Colonic mucosa (tissue), 4 donors: ENCODE data around the gene NAP1L1. TPM values are rescaled to one million over a fixed set of nuclear protein-coding genes. Genes with fewer than 3 reads are reported as not detected.

Experiments used
- DNase-seq: peaks from one replicate; pipeline ENCODE4 v3.0.0-alpha.2; 2020
- H3K27ac ChIP-seq: fragments of 200-600 bp; one replicate; pipeline ENCODE4 v1.8.0; 2021
- H3K27me3 ChIP-seq: fragments of 200-600 bp; one replicate; pipeline ENCODE4 v1.8.0; 2021
- H3K36me3 ChIP-seq: fragments of 200-600 bp; one replicate; pipeline ENCODE4 v1.8.0; 2021
- H3K4me1 ChIP-seq: fragments of 200-600 bp; one replicate; pipeline ENCODE4 v1.8.0; 2021; ENCODE audit warnings: mild to moderate bottlenecking
- H3K4me3 ChIP-seq: fragments of 200-600 bp; one replicate; pipeline ENCODE4 v1.8.0; 2021
- H3K9ac ChIP-seq, 2 donors: one replicate each; pipeline ENCODE4 v1.7.0; 2013; ENCODE audit warnings: control low read depth in 2 of 2, low read depth in 2 of 2, low read length in 2 of 2
- H3K9me3 ChIP-seq: fragments of 200-600 bp; one replicate; pipeline ENCODE4 v1.8.0; 2021
- CTCF ChIP-seq: fragments of 200-600 bp; IDR thresholded peaks from one replicate; pipeline ENCODE4 v1.8.0; 2022; ENCODE audit warnings: antibody characterized with exemption, mild to moderate bottlenecking
- intact Hi-C: fragments of 100-400 bp; cut with DNase I; formaldehyde crosslinking; loops from one replicate; pipeline ENCODE4 v1.14.1; 2022
- total RNA-seq, 2 donors: library from RNA; stranded (reverse); fragmentation: NEBNext Ultra II Directional in 1 of 2; extraction: Animal tissue kit (Norgen Biotek cat#: 25700) in 1 of 2; gene quantifications; one replicate each; pipeline ENCODE4 v1.2.1, GENCODE V29; 2021
- donor health status: healthy.
- donor health status: DM: no; HTN: no; CAD: no.
- donor health status: DM: no; HTN: no; CAD: no.

NAP1L1 gene
- total RNA-seq, 2 donors from 2014 or later, result 163 to 171 TPM

GRCh38 chr12:76033081-76034011, 51.1 kb downstream of the NAP1L1 start:
- H3K4me3 ChIP-seq, result peak overlapping the region; percentile 61
- no peaks in the 10 kb centered on the region for H3K27me3 ChIP-seq
- no peak for DNase-seq
- H3K4me1 ChIP-seq, result no peaks in the 10 kb centered on the region
- H3K9me3 ChIP-seq, result no peaks in the 10 kb centered on the region
- intact Hi-C loops, result loop anchor here (10.0 kb wide), 1 partner anchor 209 kb away; no protein-coding TSS in a partner anchor
- peak overlapping the region; percentile 90 for H3K27ac ChIP-seq
- H3K36me3 ChIP-seq, result no peaks in the 10 kb centered on the region
- no peak for TF ChIP-seq CTCF
- H3K9ac ChIP-seq, result peak overlapping the region in 1 of 2 donors; percentile 84

- no peaks in the 10 kb centered on the region for H3K36me3 ChIP-seq
- peak overlapping the region; percentile 61 for H3K4me3 ChIP-seq
- no peaks in the 10 kb centered on the region for H3K27me3 ChIP-seq
- H3K9me3 ChIP-seq, result no peaks in the 10 kb centered on the region
- H3K27ac ChIP-seq, result peak overlapping the region; percentile 90
- peak overlapping the region; percentile 84 to 95 for H3K9ac ChIP-seq
- no peaks in the 10 kb centered on the region for H3K4me1 ChIP-seq
- DNase-seq, result peak; percentile 52
- intact Hi-C loops, result loop anchor here (10.0 kb wide), 1 partner anchor 208 kb away; no protein-coding TSS in a partner anchor
- TF ChIP-seq CTCF, result no peak
These were observed 52.2 kb downstream of the NAP1L1 start for GRCh38 chr12:76032043-76032981.

- Histone ChIP-seq H3K36me3 (no peaks in the 10 kb centered on the region), H3K9me3 (no peaks in the 10 kb centered on the region), H3K27ac (peak within 1 kb of the TSS; percentile 90), H3K4me1 (no peaks in the 10 kb centered on the region), H3K4me3 (peak within 1 kb of the TSS; percentile 61), H3K9ac (peak within 1 kb of the TSS; percentile 84 to 95), H3K27me3 (no peaks in the 10 kb centered on the region)
- TF ChIP-seq CTCF, result peak; percentile 42
- intact Hi-C loops, result loop anchor here (10.0 kb wide), 1 partner anchor 207 kb away; no protein-coding TSS in a partner anchor
- DNase-seq, result peak; percentile 94
These were observed 53.0 kb downstream of the NAP1L1 start, which contains the start of gene PHLDA1 for GRCh38 chr12:76031414-76032042. Gene PHLDA1 (minus strand): TSS chr12:76031776.

- H3K4me3 ChIP-seq, result peak overlapping the region; percentile 61
- no peak for DNase-seq
- H3K36me3 ChIP-seq, result no peaks in the 10 kb centered on the region
- peak overlapping the region; percentile 90 for H3K27ac ChIP-seq
- peak overlapping the region; percentile 74 to 81 for H3K9ac ChIP-seq
- intact Hi-C loops, result loop anchor here (10.0 kb wide), 1 partner anchor 206 kb away; no protein-coding TSS in a partner anchor
- H3K4me1 ChIP-seq, result no peaks in the 10 kb centered on the region
- TF ChIP-seq CTCF, result no peak
- no peaks in the 10 kb centered on the region for H3K27me3 ChIP-seq
- no peaks in the 10 kb centered on the region for H3K9me3 ChIP-seq
These were observed 53.4 kb downstream of the NAP1L1 start for GRCh38 chr12:76031081-76031413.
